Mucosa of descending colon (tissue), 3 donors: Measurements from ENCODE around the gene LRP2BP. TPM values are rescaled to one million over a fixed set of nuclear protein-coding genes. Genes with fewer than 3 reads are reported as not detected.

Experiments
- ATAC-seq: fragments of 200-7000 bp; cut with Tn5 transposase; one replicate; pipeline ENCODE4 v1.9.1; 2020; ENCODE audit warnings: mild to moderate bottlenecking, moderate library complexity
- DNase-seq, 3 donors: peaks; one replicate each; pipeline ENCODE4 v3.0.0-alpha.2; 2020
- H3K36me3 ChIP-seq: fragments of 200-600 bp; one replicate; pipeline ENCODE4 v1.8.0; 2021; ENCODE audit warnings: low read depth, mild to moderate bottlenecking
- H3K4me1 ChIP-seq: fragments of 200-600 bp; one replicate; pipeline ENCODE4 v1.8.0; 2021; ENCODE audit warnings: low read depth, mild to moderate bottlenecking
- H3K4me3 ChIP-seq: fragments of 200-600 bp; one replicate; pipeline ENCODE4 v1.8.0; 2021; ENCODE audit warnings: mild to moderate bottlenecking
- H3K9me3 ChIP-seq: fragments of 200-600 bp; one replicate; pipeline ENCODE4 v1.8.0; 2021; ENCODE audit warnings: mild to moderate bottlenecking
- intact Hi-C, 2 donors: fragments of 100-400 bp; cut with DNase I in 1 of 2; cut with micrococcal nuclease in 1 of 2; formaldehyde crosslinking; loops; one replicate each; pipeline versions ENCODE4 v1.11.0 to v1.11.1; 2022; cut with DNase I, micrococcal nuclease
- total RNA-seq, 3 donors: library from RNA; stranded (reverse); fragmentation: NEBNext Ultra II Directional in 2 of 3; extraction: Animal tissue kit (Norgen Biotek cat#: 25700) in 2 of 3; gene quantifications; one replicate each; pipeline versions ENCODE4 v1.2.1 to v1.2.4, GENCODE V29; 2021 to 2023
- TF ChIP-seq, protein P1 (sequence below): fragments of 200-600 bp; IDR thresholded peaks from one replicate; pipeline ENCODE4 v1.8.0; 2022; ENCODE audit warnings: antibody characterized with exemption, mild to moderate bottlenecking
- donor health status: DM: no; HTN: no; CAD: no; lungs with moderate emphysema.
- donor health status: DM: no; HTN: no; CAD: no.
- donor health status: DM: no; HTN: yes; CAD: no.

The LRP2BP gene
- total RNA-seq, 3 donors from 2014 or later: 0.35 to 1.3 (median 0.41) TPM

GRCh38 chr4:185379326-185380295 is 16.1 kb downstream of the LRP2BP start:
- intact Hi-C loops: no loop called here
- ATAC-seq: no peak

GRCh38 chr4:185378264-185378663 is 17.5 kb downstream of the LRP2BP start:
- H3K4me3 ChIP-seq: no peak overlapping the region
- no peaks in the 10 kb centered on the region for H3K36me3 ChIP-seq
- ATAC-seq (no peak), DNase-seq (no peak)
- no peaks in the 10 kb centered on the region for H3K9me3 ChIP-seq
- H3K4me1 ChIP-seq: no peaks in the 10 kb centered on the region
- intact Hi-C loops: no loop called here
- TF ChIP-seq, protein P1, sequence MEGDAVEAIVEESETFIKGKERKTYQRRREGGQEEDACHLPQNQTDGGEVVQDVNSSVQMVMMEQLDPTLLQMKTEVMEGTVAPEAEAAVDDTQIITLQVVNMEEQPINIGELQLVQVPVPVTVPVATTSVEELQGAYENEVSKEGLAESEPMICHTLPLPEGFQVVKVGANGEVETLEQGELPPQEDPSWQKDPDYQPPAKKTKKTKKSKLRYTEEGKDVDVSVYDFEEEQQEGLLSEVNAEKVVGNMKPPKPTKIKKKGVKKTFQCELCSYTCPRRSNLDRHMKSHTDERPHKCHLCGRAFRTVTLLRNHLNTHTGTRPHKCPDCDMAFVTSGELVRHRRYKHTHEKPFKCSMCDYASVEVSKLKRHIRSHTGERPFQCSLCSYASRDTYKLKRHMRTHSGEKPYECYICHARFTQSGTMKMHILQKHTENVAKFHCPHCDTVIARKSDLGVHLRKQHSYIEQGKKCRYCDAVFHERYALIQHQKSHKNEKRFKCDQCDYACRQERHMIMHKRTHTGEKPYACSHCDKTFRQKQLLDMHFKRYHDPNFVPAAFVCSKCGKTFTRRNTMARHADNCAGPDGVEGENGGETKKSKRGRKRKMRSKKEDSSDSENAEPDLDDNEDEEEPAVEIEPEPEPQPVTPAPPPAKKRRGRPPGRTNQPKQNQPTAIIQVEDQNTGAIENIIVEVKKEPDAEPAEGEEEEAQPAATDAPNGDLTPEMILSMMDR: no peak

More at GRCh38 chr4:185379326-185380295, 16.1 kb downstream of the LRP2BP start:
- Histone ChIP-seq H3K9me3 (no peaks in the 10 kb centered on the region), H3K4me1 (peaks cover 3% of the 10 kb centered on the region), H3K36me3 (no peaks in the 10 kb centered on the region), H3K4me3 (no peak overlapping the region)
- TF ChIP-seq, protein P1: no peak
- DNase-seq: no peak

- Histone ChIP-seq H3K9me3 (no peaks in the 10 kb centered on the region), H3K4me1 (no peaks in the 10 kb centered on the region), H3K36me3 (no peaks in the 10 kb centered on the region), H3K4me3 (no peak overlapping the region)
- TF ChIP-seq, protein P1: no peak
- intact Hi-C loops: no loop called here
- no peak for DNase-seq
- no peak for ATAC-seq
Measured at GRCh38 chr4:185374573-185374972, 21.2 kb downstream of the LRP2BP start.

GRCh38 chr4:185374027-185374426 is 21.7 kb downstream of the LRP2BP start:
- no peak for ATAC-seq
- H3K36me3 ChIP-seq: no peaks in the 10 kb centered on the region
- TF ChIP-seq, protein P1: no peak
- H3K4me3 ChIP-seq: no peak overlapping the region
- H3K9me3 ChIP-seq: no peaks in the 10 kb centered on the region
- DNase-seq: no peak
- intact Hi-C loops: no loop called here
- no peaks in the 10 kb centered on the region for H3K4me1 ChIP-seq

DNA sequence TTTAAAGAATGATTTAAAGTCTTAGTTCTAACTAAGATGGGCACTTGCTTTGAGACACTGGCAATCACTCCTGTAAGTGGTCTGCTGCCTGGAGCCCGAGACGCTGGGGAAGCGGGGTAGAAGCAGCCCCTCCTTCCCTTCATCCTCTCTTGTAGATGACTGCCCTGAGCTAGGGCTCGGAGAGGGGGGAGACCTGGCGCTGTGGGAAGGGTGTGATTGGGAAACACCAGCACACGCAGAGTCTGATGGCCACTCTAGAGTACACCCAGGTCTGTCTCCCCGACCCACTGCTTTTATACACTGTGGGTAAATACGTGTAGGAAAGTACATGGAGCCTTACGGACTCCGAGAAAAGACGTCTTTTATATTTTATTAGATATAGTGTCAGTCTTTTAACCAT is 24.0 kb downstream of the LRP2BP start:
- DNase-seq (no peak), ATAC-seq (no peak)
- TF ChIP-seq, protein P1: no peak
- Histone ChIP-seq H3K36me3 (no peaks in the 10 kb centered on the region), H3K9me3 (no peaks in the 10 kb centered on the region), H3K4me1 (no peaks in the 10 kb centered on the region), H3K4me3 (no peak overlapping the region)
- intact Hi-C loops: no loop called here
